Fibroblast of villous mesenchyme (primary cell): ENCODE results near the gene SEMA5B. TPM values are rescaled to one million over a fixed set of nuclear protein-coding genes. Genes with fewer than 3 reads are reported as not detected.

ENCODE experiments used
- DNase-seq: peaks from one replicate; pipeline ENCODE4 v3.0.0-alpha.2; 2010; ENCODE audit warnings: low read depth
- H3K4me3 ChIP-seq: 2 replicates; pipeline ENCODE4 v1.5.1; 2011; ENCODE audit warnings: low read depth, mild to moderate bottlenecking, low read length
- CTCF ChIP-seq: IDR thresholded peaks from 2 replicates; pipeline ENCODE4 v1.5.1; 2012; ENCODE audit warnings: low read depth, mild to moderate bottlenecking, low read length; ENCODE audit not compliant: insufficient read depth
- total RNA-seq: library from RNA; depleted of rRNA; stranded (reverse); fragments of >200 nt; gene quantifications from 2 replicates; pipeline ENCODE4 v1.2.3, GENCODE V29; 2012

SEMA5B gene
- total RNA-seq, 1 donor: not detected

- no peak for DNase-seq
- H3K4me3 ChIP-seq: no peak overlapping the region
- TF ChIP-seq CTCF: no peak
Observed at GRCh38 chr3:122934251-122934650, 93.3 kb downstream of the SEMA5B start.

GRCh38 chr3:122932251-122932967, 95.2 kb downstream of the SEMA5B start:
- no peak overlapping the region for H3K4me3 ChIP-seq
- no peak for TF ChIP-seq CTCF
- no peak for DNase-seq

GRCh38 chr3:122931636-122932035, 95.9 kb downstream of the SEMA5B start:
- DNase-seq: no peak
- no peak overlapping the region for H3K4me3 ChIP-seq
- TF ChIP-seq CTCF: no peak

- DNase-seq: no peak
- TF ChIP-seq CTCF: no peak
- H3K4me3 ChIP-seq: no peak overlapping the region
Observed at GRCh38 chr3:122930063-122930997, 97.2 kb downstream of the SEMA5B start.

GRCh38 chr3:122929188-122930062, 98.1 kb downstream of the SEMA5B start:
- H3K4me3 ChIP-seq: no peak overlapping the region

More at GRCh38 chr3:122929188-122930062, 98.1 kb downstream of the SEMA5B start:
- no peak for DNase-seq
- TF ChIP-seq CTCF: no peak
